ENCODE measurements around the gene TBC1D17.

TBC1D17 gene

GRCh38 chr19:49861541-49862378 is 15.7 kb upstream of the TBC1D17 start:
- DNase-seq (ENCODE audit: low read depth), result no peak

DNA sequence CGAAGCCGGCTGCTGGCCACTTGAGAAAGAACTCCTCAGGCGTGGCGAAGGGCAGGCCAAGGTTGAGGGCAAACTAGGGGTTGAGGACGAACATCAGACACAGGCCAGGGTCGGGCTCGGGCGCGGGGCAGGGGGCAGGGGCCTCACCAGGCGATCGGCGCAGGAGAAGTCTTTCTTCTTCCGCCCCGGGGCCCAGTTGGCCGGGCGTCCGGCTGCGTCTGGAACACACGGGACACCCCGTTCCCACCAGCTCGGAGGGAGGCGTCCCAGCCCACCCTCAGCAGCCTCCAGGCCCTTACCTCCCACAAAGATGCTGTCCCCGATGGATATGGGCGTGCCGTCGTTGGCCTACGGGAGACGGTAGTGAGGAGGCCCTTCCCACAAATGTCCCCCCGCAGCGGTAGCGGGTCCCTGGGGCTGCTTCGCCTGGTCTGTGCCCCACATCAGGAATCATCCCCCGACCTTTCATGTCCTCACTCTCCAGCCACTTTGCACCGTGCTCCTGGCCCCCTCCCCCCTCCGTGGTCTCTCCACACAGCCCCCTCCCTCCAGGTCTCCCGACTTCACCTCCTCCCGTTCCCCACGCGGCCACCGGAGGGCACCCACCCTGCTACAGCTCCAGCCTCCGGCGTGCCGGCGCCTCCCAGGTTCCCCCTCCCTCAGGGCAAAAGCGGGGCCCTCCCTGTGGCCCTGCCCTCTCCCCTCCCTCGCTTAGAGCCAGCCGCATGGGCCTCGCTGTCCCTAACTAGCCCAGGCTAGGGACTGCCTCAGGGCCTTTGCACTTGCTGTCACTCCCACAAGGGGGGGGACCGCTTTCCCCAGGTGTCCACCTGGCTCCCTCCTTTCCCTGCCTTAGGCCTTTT is 14.9 kb upstream of the TBC1D17 start:
- no peak for DNase-seq (ENCODE audit: low read depth)

- no peak for DNase-seq (ENCODE audit: low read depth)
These were observed 14.1 kb upstream of the TBC1D17 start for GRCh38 chr19:49863254-49863934.

- no peak for DNase-seq (ENCODE audit: low read depth)
These were observed 13.6 kb upstream of the TBC1D17 start for GRCh38 chr19:49863935-49864320.

- no peak for DNase-seq (ENCODE audit: low read depth)
These were observed 12.6 kb upstream of the TBC1D17 start for GRCh38 chr19:49864890-49865289.

- DNase-seq (ENCODE audit: low read depth), result peak; percentile 59
These were observed 10.3 kb upstream of the TBC1D17 start, which contains the start of gene PNKP for GRCh38 chr19:49866933-49867782. TSS of gene PNKP (minus strand) at chr19:49867576. CDS start at chr19:49867204, 372 bp downstream.

DNA sequence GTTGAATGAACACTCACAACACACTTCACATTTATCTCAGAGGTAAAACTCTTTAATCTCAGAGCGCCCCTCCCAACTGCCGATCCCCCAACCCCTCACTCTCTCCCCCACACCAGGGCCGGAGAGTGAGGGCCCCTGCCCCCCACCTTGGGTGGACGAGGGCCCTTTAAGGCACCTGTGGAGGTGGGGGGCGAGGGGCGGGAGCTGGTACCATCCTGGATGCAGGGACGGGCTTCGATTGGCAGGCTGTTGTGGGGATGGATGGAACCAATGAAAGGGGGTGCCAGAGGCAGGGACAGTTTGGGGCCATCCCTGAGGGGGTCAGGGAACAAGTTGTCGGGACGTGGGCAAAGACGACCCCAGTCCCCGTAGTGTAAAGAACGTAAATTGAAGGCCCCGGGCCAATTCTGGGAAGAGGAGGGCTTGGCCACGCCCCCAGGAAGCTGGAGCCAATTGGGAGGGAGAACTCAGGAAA is 8.5 kb upstream of the TBC1D17 start:
- DNase-seq (ENCODE audit: low read depth), result no peak

GRCh38 chr19:49869484-49870308 is 7.8 kb upstream of the TBC1D17 start:
- DNase-seq (ENCODE audit: low read depth), result peak; percentile 100

DNA sequence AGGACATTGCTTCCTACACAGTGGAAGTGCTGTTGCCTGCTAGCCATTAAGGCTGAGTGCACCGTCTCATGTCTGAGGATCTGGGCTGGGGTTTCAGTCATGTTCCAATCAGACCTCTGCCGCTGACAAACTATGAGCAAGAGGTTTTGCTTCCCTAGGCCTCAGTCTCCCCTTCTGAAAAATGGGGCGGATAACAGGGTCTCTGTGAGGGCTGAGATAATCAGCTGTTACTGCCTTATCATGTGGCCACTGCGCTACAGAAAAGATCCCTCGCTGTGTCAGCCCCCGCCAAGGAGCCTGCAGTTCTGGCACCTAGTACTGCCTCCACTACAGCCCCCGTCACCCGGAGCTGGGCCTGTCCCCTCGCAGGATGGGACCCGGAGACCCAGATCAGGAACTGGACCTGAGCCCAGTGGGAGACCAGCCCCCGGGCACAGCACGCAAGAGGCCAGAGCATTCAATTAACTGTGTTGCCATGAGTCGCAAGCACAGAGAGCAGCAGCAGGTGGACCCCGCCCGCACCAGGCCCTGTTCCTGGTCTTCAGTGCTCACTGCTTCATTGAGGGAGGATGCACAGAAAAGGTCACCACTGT is 7.1 kb upstream of the TBC1D17 start:
- no peak for DNase-seq (ENCODE audit: low read depth)

DNA sequence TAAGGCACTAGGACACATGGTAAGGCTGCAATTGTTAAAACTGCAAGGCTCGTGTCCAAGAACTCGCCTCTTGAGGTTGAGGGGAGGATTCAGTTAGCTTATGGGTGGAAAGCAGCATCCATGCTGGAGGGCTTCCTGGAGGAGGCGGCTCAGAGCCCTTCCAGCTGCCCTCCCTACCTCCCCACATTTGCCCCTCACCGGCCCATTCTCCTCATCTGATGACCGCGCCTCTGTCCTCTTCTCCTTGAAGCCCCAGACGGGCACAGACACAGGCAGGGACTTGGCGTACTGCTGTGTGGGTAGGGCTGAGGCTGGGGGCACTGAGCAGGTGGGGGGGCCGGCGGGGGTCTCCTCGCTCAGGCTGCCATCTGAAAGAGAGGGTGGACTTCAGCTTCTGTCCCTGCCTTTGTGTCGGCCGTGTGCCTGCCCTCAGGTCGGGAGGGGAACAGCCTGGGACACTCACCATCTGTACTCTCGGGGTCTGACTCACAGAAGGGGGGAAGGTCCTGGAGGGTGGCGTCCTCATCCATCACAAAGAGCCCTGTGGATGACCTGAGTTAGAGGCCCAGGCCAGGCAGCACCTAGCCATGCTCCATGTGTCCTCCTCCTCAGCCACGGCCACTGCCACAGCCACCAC is 6.0 kb upstream of the TBC1D17 start:
- DNase-seq (ENCODE audit: low read depth), result no peak

DNA sequence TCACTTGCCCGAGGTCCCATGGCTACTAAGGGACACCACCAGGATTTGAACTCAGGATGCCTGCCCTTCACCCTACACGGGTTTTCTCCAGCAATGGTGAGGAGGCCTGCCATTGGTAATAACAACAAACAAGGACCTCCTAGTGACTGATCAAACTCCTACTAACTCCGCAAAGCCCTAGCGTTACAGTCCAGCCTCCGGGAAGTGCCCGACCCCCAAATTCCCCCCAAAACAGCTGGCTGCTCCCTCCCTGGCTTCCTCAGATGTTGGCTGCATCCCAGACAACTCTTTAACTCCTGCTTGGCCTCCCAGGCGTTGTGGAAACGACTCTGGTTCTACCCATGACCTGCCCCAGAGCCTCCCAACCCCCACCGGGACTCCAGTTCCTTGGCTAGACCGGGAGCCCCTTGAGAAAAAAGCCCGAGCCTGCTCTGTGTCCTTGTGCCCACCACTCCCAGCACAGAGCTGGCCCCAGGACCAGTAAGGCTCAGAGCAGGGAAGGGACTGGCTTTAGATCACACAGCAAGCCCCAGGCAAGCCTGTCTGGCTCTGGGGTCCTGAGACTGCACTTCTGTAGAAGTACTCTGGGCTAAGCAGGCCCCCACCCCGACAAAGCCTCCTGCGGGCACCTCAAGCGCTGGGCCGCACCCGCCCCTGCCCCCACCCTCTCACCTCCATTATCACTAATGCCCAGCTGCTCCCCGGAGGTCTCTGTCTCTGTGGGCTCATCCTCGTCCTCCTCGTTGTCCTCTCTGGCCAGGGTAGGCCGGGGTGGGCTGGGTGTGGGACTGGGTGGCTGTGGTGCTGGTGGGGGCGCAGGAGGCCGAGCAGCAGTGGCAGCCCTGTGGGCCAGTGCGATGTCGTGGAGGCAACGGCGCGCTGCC is 5.0 kb upstream of the TBC1D17 start:
- DNase-seq (ENCODE audit: low read depth), result no peak

- no peak for DNase-seq (ENCODE audit: low read depth)
These were observed 4.4 kb upstream of the TBC1D17 start for GRCh38 chr19:49873129-49873521.

- DNase-seq (ENCODE audit: low read depth), result no peak
These were observed 3.7 kb upstream of the TBC1D17 start for GRCh38 chr19:49873834-49874233.

DNA sequence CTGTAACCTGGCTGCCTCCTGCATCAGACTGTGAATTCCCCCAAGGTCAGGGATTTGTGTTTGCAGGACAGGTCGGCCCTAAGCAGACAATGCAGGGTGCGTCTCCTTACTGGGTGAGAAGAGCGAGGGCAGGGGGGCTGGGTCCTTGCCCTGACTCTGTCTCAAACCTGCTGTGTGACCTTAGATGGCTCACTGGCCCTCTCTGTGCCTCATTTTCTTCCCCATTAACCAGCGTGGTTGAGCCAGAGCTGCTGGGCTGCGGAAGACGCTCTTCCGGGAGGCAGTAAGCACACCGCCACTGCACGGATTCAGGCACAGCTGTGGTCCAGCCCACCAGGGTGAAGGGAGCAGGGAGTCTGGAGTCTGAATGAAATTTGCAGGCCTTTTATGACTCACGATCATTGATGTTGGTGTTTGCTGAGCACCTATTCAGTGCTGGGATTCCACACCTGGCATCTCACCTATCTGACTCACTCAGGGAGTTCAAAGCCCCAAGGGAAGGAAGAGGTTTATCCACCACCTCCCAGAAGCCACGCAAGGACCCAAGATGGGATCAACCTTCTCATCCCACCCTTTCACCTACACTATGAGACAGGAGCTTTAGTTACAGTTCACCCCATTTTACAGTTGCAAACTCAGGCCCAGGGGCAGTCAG is 2.9 kb upstream of the TBC1D17 start:
- no peak for DNase-seq (ENCODE audit: low read depth)

- DNase-seq (ENCODE audit: low read depth), result no peak
These were observed 2.3 kb upstream of the TBC1D17 start for GRCh38 chr19:49875177-49875576.

GRCh38 chr19:49875857-49876421 is 1.6 kb upstream of the TBC1D17 start:
- no peak for DNase-seq (ENCODE audit: low read depth)

DNA sequence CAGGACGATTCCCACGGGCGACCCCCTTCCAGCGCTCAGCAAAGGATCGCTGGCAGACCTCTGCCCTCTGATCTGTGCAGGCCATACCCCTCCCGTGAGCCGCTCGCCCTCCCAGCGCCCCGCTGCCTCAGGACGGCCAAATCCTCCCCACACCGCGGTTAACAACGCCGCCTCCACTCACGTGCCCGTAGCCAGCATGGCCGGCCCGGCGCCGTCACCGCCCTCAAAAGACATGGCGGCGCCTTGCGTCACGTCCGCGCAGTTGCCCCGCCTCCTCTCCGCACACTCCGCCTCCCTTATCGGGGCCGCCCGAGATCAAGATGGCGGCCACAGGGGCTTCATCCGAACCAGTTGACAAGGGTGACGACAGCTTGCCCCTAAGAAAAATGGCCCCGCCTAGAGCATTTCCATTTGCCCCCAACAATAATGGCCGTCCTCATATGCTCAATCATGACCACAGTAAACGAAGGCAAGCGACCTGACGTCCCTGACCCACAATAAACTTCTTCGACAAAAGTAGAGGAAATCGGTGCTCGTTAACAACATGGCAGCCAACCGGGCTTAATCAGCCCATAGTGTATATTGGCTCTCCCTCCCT is 981 bp upstream of the TBC1D17 start:
- DNase-seq (ENCODE audit: low read depth), result peak; percentile 90

Measured in GM04503 (cell line).